CD8-positive, alpha-beta memory T cell (primary cell): ENCODE measurements around the gene GCK. TPM values are rescaled to one million over a fixed set of nuclear protein-coding genes. Genes with fewer than 3 reads are reported as not detected.

Source experiments
- CTCF ChIA-PET: fragments of 350-600 bp; sonication (Branson Sonifier 250); formaldehyde crosslinking; loops from one replicate; lab custom pipeline; 2021; ENCODE audit warnings: antibody characterized with exemption; lab: Charles Lee
- POLR2A ChIA-PET: fragments of 350-600 bp; sonication (Branson Sonifier 250); formaldehyde crosslinking; loops from one replicate; lab custom pipeline; 2021; ENCODE audit warnings: antibody characterized with exemption; lab: Charles Lee
- DNase-seq, 5 donors: peaks; one replicate each; pipeline versions ENCODE4 v3.0.0 to v3.0.0-alpha.2; 2020 to 2022; ENCODE audit warnings: mixed read lengths in 1 of 5
- H3K27ac ChIP-seq: one replicate; pipeline ENCODE4 v1.7.0; 2013; ENCODE audit warnings: low read depth, mild to moderate bottlenecking, low read length, moderate library complexity
- H3K27me3 ChIP-seq: 2 replicates; pipeline ENCODE4 v1.7.0; 2013; ENCODE audit warnings: low read length, mild to moderate bottlenecking; ENCODE audit not compliant: insufficient read depth, poor library complexity, severe bottlenecking
- H3K36me3 ChIP-seq: 2 replicates; pipeline ENCODE4 v1.7.0; 2013; ENCODE audit warnings: mild to moderate bottlenecking, low read length, moderate library complexity; ENCODE audit not compliant: insufficient read depth
- H3K4me1 ChIP-seq: 2 replicates; pipeline ENCODE4 v1.7.0; 2013; ENCODE audit warnings: mild to moderate bottlenecking, low read length, moderate library complexity; ENCODE audit not compliant: insufficient read depth
- H3K4me3 ChIP-seq: 2 replicates; pipeline ENCODE4 v1.7.0; 2013; ENCODE audit warnings: mild to moderate bottlenecking, low read length
- H3K9me3 ChIP-seq: 2 replicates; pipeline ENCODE4 v1.7.0; 2013; ENCODE audit warnings: mild to moderate bottlenecking, low read length
- H3K27ac Mint-ChIP-seq, 8 donors: one replicate each; pipeline ENCODE4 v1.8.0; 2020 to 2021; ENCODE audit warnings: mixed read lengths in 8 of 8, mild to moderate bottlenecking in 6 of 8, inconsistent platforms in 3 of 8, moderate library complexity in 3 of 8
- H3K27me3 Mint-ChIP-seq, 2 donors: one replicate each; pipeline ENCODE4 v1.8.0; 2020 to 2021; ENCODE audit warnings: mixed read lengths in 2 of 2, mild to moderate bottlenecking in 1 of 2, moderate library complexity in 1 of 2
- H3K36me3 Mint-ChIP-seq, 3 donors: one replicate each; pipeline ENCODE4 v1.8.0; 2020 to 2021; ENCODE audit warnings: mixed read lengths in 3 of 3, inconsistent platforms in 1 of 3, mild to moderate bottlenecking in 1 of 3
- H3K4me1 Mint-ChIP-seq, 3 donors: one replicate each; pipeline ENCODE4 v1.8.0; 2020 to 2021; ENCODE audit warnings: mixed read lengths in 3 of 3, inconsistent platforms in 1 of 3, mild to moderate bottlenecking in 1 of 3
- H3K4me3 Mint-ChIP-seq, 7 donors: one replicate each; pipeline ENCODE4 v1.8.0; 2020 to 2021; ENCODE audit warnings: mixed read lengths in 7 of 7, mild to moderate bottlenecking in 6 of 7, moderate library complexity in 4 of 7, inconsistent platforms in 2 of 7
- H3K9me3 Mint-ChIP-seq, 5 donors: one replicate each; pipeline ENCODE4 v1.8.0; 2020 to 2022; ENCODE audit warnings: mixed read lengths in 5 of 5, mild to moderate bottlenecking in 3 of 5, moderate library complexity in 2 of 5, inconsistent platforms in 1 of 5
- polyA plus RNA-seq: library from polyadenylated mRNA; unstranded; fragments of 300-500 nt; fragmentation: Illumina TruSeq; gene quantifications from one replicate; pipeline ENCODE4 v1.2.3, GENCODE V29; 2021
- total RNA-seq, 2 experiments: library from RNA; stranded (reverse); gene quantifications; one replicate each; pipeline ENCODE4 v1.2.3, GENCODE V29; 2021

The GCK gene
- total and polyA plus RNA-seq, 3 experiments from 2014 or later, result 0.46 to 1.8 (median 1.0) TPM

- H3K36me3 Mint-ChIP-seq, result no peaks in the 10 kb centered on the region
- H3K4me3 Mint-ChIP-seq, result no peak overlapping the region
- no peaks in the 10 kb centered on the region for H3K4me1 Mint-ChIP-seq
- no peak for DNase-seq
- Histone ChIP-seq H3K9me3 (no peaks in the 10 kb centered on the region), H3K27ac (no peak overlapping the region), H3K27me3 (peaks cover 5% of the 10 kb centered on the region), H3K36me3 (no peaks in the 10 kb centered on the region), H3K4me1 (no peaks in the 10 kb centered on the region), H3K4me3 (no peak overlapping the region)
- CTCF ChIA-PET, result no interaction called here
- no peak overlapping the region for H3K27ac Mint-ChIP-seq
- POLR2A ChIA-PET, result no interaction called here
- H3K9me3 Mint-ChIP-seq, result no peaks in the 10 kb centered on the region
- H3K27me3 Mint-ChIP-seq, result peaks cover 13 to 37% of the 10 kb centered on the region in 2 donors
Observed at GRCh38 chr7:44194069-44194468, 4.8 kb upstream of the GCK start.

GRCh38 chr7:44193011-44193802, 4.0 kb upstream of the GCK start:
- ChIA-PET POLR2A (no interaction called here), CTCF (no interaction called here)
- H3K9me3 ChIP-seq, result no peaks in the 10 kb centered on the region
- H3K4me3 ChIP-seq, result no peak overlapping the region
- peaks cover 5% of the 10 kb centered on the region for H3K27me3 ChIP-seq
- no peak overlapping the region for H3K4me3 Mint-ChIP-seq
- no peaks in the 10 kb centered on the region for H3K36me3 Mint-ChIP-seq
- no peaks in the 10 kb centered on the region for H3K36me3 ChIP-seq
- no peak overlapping the region for H3K27ac ChIP-seq
- H3K27ac Mint-ChIP-seq, result no peak overlapping the region
- H3K27me3 Mint-ChIP-seq, result peaks cover 13 to 37% of the 10 kb centered on the region in 2 donors
- H3K4me1 Mint-ChIP-seq, result no peaks in the 10 kb centered on the region
- DNase-seq, result no peak
- no peaks in the 10 kb centered on the region for H3K4me1 ChIP-seq
- no peaks in the 10 kb centered on the region for H3K9me3 Mint-ChIP-seq

DNA sequence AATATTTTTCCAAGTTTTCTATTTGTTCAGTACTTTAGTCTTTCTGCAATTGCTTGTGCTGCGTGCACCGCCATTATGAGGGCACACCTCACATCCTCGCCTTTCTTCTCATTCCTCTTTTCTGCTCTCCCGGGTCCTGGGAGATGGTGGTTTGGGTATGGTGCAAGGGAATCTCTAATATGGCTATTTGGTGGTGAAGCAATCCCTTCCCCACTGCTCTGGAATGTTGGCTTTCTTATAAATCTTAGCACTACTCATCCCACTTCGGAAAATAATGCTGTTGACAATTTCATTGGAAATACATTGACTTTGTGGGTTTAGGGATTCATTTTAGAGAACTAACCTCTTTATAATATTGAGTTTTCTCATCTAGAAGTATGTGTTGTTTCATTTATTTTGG, 1.9 kb upstream of the GCK start:
- CTCF ChIA-PET, result no interaction called here
- H3K27me3 ChIP-seq, result peaks cover 5% of the 10 kb centered on the region
- no peak overlapping the region for H3K27ac ChIP-seq
- H3K4me3 ChIP-seq, result no peak overlapping the region
- no peaks in the 10 kb centered on the region for H3K9me3 ChIP-seq
- no peaks in the 10 kb centered on the region for H3K4me1 ChIP-seq
- Mint-ChIP-seq H3K4me3 (no peak overlapping the region), H3K9me3 (no peaks in the 10 kb centered on the region), H3K36me3 (no peaks in the 10 kb centered on the region), H3K27me3 (peaks cover 6 to 22% of the 10 kb centered on the region in 2 donors), H3K4me1 (no peaks in the 10 kb centered on the region), H3K27ac (no peak overlapping the region)
- no peaks in the 10 kb centered on the region for H3K36me3 ChIP-seq
- POLR2A ChIA-PET, result no interaction called here
- DNase-seq, result no peak

DNA sequence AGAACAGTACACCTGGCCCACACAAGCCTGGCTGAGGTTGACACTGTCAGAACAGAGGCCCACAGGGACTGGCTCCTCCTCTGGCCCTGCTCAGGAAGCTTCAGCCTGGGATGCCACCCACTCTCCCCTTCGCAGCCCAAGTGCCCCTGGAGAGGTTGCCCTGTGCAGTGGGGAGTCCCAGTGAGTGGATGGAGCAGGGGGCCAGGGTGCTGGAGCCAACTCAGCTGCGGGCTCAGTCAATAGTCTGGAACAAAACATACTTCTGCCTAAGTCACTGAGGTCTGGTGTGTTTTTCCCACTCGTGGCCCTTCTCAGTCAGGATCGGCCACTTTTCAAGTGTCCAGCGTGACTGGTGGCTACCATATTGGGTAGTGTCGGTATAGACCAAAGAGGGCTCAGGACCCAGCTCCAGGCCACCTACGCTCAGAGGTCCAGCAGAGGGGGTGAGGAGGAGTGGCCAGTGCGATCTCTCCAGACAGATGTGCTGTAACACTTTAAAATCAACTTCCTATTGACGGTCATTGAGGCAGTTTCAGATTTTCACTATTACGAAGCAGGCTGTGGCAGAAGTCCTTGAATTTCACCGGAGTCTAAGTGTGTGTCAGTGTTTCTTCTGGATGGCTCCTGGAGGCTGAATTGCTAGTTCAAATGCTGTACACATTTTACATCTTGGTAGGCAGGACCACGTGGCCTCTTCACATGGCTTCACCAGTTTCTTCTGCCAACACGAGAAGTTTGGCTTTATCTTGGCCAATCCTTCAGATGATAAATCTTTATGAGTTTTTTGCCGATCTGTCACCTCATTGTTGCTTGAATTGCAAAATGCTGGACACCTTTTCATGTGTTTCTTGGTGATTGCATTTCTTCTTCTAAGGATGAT, 994 bp upstream of the GCK start:
- Histone ChIP-seq H3K27me3 (peaks cover 5% of the 10 kb centered on the region), H3K4me1 (no peaks in the 10 kb centered on the region), H3K27ac (no peak overlapping the region), H3K36me3 (no peaks in the 10 kb centered on the region), H3K9me3 (no peaks in the 10 kb centered on the region), H3K4me3 (no peak overlapping the region)
- Mint-ChIP-seq H3K4me3 (no peak overlapping the region), H3K27ac (no peak overlapping the region), H3K9me3 (no peaks in the 10 kb centered on the region), H3K36me3 (no peaks in the 10 kb centered on the region), H3K4me1 (no peaks in the 10 kb centered on the region), H3K27me3 (peaks cover 4 to 22% of the 10 kb centered on the region in 2 donors)
- DNase-seq, result no peak
- ChIA-PET POLR2A (no interaction called here), CTCF (no interaction called here)

GRCh38 chr7:44188480-44189225, 586 bp downstream of the GCK start:
- POLR2A ChIA-PET, result no interaction called here
- no peak for DNase-seq

DNA sequence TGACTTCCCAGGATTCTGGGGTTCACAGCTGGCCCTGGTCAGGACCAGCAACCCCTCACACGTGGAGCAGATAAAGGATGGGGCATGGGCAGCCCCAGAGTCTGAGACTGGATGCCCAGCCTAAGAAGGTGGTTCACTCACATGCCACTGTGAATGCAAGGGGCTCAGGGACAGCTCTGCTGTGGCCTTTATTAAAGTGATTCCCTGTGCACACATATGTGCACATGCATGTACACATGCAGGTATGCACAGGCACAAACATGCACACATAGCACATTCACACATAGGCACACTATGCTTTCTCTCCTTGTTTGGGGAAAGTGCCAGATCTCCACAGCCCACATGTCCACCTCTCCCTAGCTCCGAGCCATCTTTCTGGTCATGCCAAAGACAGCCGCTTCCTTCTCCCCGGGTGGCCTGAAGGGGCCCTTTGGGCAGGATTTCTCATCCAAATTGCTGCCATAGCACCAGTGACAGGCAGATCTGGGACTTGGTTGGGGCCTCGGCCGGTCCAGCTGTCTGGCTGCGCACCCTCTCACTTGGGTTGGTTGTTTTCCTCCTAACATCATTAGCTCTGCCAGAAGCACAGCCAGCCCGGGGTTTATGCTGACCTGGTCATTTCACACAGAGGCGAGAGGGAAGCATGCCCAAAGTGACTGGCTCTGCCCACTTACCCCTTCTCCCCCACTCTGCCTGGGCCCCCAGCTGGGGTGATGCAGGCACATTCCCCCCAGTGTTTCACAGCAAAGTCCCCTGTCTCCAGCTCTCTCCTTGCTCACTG, 1.4 kb downstream of the GCK start:
- H3K9me3 Mint-ChIP-seq, result peaks cover 0 to 4% (median 2%) of the 10 kb centered on the region in 5 donors
- no peak for DNase-seq
- H3K4me3 ChIP-seq, result no peak overlapping the region
- ChIA-PET POLR2A (no interaction called here), CTCF (no interaction called here)
- H3K9me3 ChIP-seq, result no peaks in the 10 kb centered on the region
- H3K36me3 Mint-ChIP-seq, result peaks cover 0 to 3% (median 0%) of the 10 kb centered on the region in 3 donors
- no peaks in the 10 kb centered on the region for H3K36me3 ChIP-seq
- H3K27me3 ChIP-seq, result peaks cover 5% of the 10 kb centered on the region
- no peaks in the 10 kb centered on the region for H3K4me1 Mint-ChIP-seq
- peaks cover 6 to 18% of the 10 kb centered on the region in 2 donors for H3K27me3 Mint-ChIP-seq
- no peaks in the 10 kb centered on the region for H3K4me1 ChIP-seq
- H3K27ac ChIP-seq, result no peak overlapping the region
- H3K4me3 Mint-ChIP-seq, result no peak overlapping the region
- H3K27ac Mint-ChIP-seq, result no peak overlapping the region

More at GRCh38 chr7:44188480-44189225, 586 bp downstream of the GCK start:
- H3K4me1 ChIP-seq, result no peaks in the 10 kb centered on the region
- Mint-ChIP-seq H3K27ac (no peak overlapping the region), H3K9me3 (no peaks in the 10 kb centered on the region), H3K27me3 (peaks cover 6 to 18% of the 10 kb centered on the region in 2 donors), H3K4me3 (no peak overlapping the region), H3K36me3 (no peaks in the 10 kb centered on the region), H3K4me1 (no peaks in the 10 kb centered on the region)
- no peaks in the 10 kb centered on the region for H3K9me3 ChIP-seq
- no peak overlapping the region for H3K4me3 ChIP-seq
- peaks cover 5% of the 10 kb centered on the region for H3K27me3 ChIP-seq
- no peak overlapping the region for H3K27ac ChIP-seq
- no peaks in the 10 kb centered on the region for H3K36me3 ChIP-seq
- CTCF ChIA-PET, result no interaction called here

GRCh38 chr7:44186736-44187135, 2.5 kb downstream of the GCK start:
- Histone ChIP-seq H3K27me3 (no peaks in the 10 kb centered on the region), H3K4me3 (no peak overlapping the region), H3K36me3 (no peaks in the 10 kb centered on the region), H3K9me3 (no peaks in the 10 kb centered on the region), H3K4me1 (no peaks in the 10 kb centered on the region), H3K27ac (no peak overlapping the region)
- CTCF ChIA-PET, result no interaction called here
- H3K27ac Mint-ChIP-seq, result peak overlapping the region in 1 of 8 donors; percentile 49
- no peaks in the 10 kb centered on the region for H3K4me1 Mint-ChIP-seq
- H3K27me3 Mint-ChIP-seq, result peaks cover 2 to 12% of the 10 kb centered on the region in 2 donors
- H3K9me3 Mint-ChIP-seq, result peaks cover 0 to 6% (median 2%) of the 10 kb centered on the region in 5 donors
- DNase-seq, result no peak
- peaks cover 0 to 3% (median 0%) of the 10 kb centered on the region in 3 donors for H3K36me3 Mint-ChIP-seq
- POLR2A ChIA-PET, result no interaction called here
- no peak overlapping the region for H3K4me3 Mint-ChIP-seq
